K562 (cell line): ENCODE results near the gene GIPC3. TPM values are rescaled to one million over a fixed set of nuclear protein-coding genes. Genes with fewer than 3 reads are reported as not detected.

ENCODE experiments used
- BMI1 ChIP-seq: fragments of 150-350 bp; IDR thresholded peaks from 2 replicates; pipeline ENCODE4 v1.6.1; 2014; ENCODE audit warnings: low read length
- HMGN3 ChIP-seq: IDR thresholded peaks from 2 replicates; pipeline ENCODE4 v1.6.1; 2011; ENCODE audit warnings: borderline replicate concordance, low read depth, mild to moderate bottlenecking, mixed read lengths, low read length; ENCODE audit not compliant: insufficient read length; ENCODE audit errors: extremely low read depth
- HOMEZ ChIP-seq: fragments of 250-450 bp; sonication (Bioruptor Pico); IDR thresholded peaks from 2 replicates; pipeline ENCODE4 v1.4.0; 2020; ENCODE audit warnings: mild to moderate bottlenecking, moderate library complexity
- ID3 ChIP-seq, 2 experiments: fragments of 250-450 bp in 1 of 2; fragments of 450-650 bp in 1 of 2; sonication (Bioruptor Pico) in 1 of 2; IDR thresholded peaks; 2 replicates each; pipeline versions ENCODE4 v1.6.1 to v1.8.0; 2016 to 2021; ENCODE audit warnings: mild to moderate bottlenecking in 2 of 2, moderate library complexity in 2 of 2, missing compliant biosample characterization in 1 of 2, missing genetic modification characterization in 1 of 2
- JUNB ChIP-seq: fragments of 450-650 bp; formaldehyde crosslinking; conservative IDR thresholded peaks from 2 replicates; pipeline ENCODE4 v1.4.0; 2020; ENCODE audit warnings: mild to moderate bottlenecking
- KLF16 ChIP-seq: IDR thresholded peaks from 2 replicates; pipeline ENCODE4 v1.6.1; 2016; ENCODE audit warnings: antibody characterized with exemption
- MCM5 ChIP-seq: fragments of 450-650 bp; IDR thresholded peaks from 2 replicates; pipeline ENCODE4 v1.6.1; 2016; ENCODE audit warnings: low read depth
- MIER1 ChIP-seq: fragments of 450-650 bp; IDR thresholded peaks from 2 replicates; pipeline ENCODE4 v1.6.1; 2016; ENCODE audit warnings: antibody characterized with exemption, mild to moderate bottlenecking, low read depth
- NCOR1 ChIP-seq: fragments of 450-650 bp; IDR thresholded peaks from 2 replicates; pipeline ENCODE4 v1.6.1; 2016; ENCODE audit warnings: mild to moderate bottlenecking, moderate library complexity
- SIN3A ChIP-seq, 2 experiments: fragments of 150-350 bp in 1 of 2; IDR thresholded peaks; 2 replicates each; pipeline ENCODE4 v1.6.1; 2011 to 2016; ENCODE audit warnings: borderline replicate concordance in 2 of 2, low read depth in 2 of 2, low read length in 2 of 2, mild to moderate bottlenecking in 2 of 2, moderate library complexity in 2 of 2; ENCODE audit not compliant: control insufficient read depth in 1 of 2
- ZNF445 ChIP-seq: fragments of 250-450 bp; sonication (Bioruptor Pico); IDR thresholded peaks from 2 replicates; pipeline ENCODE4 v1.4.0; 2020; ENCODE audit warnings: low read depth, mild to moderate bottlenecking, moderate library complexity
- polyA plus RNA-seq, 8 experiments: library from polyadenylated mRNA; depleted of rRNA in 4 of 8; stranded (reverse) in 5 of 8; unstranded in 3 of 8; fragments of >200 nt; fragmentation: Nextera tagmentation in 2 of 8; fragmentation: Illumina TruSeq in 1 of 8; extraction: Ambion mirVana in 2 of 8; extraction: Trizol in 1 of 8; gene quantifications; 2 replicates each; pipeline versions ENCODE4 v1.2.1 to v1.2.3, GENCODE V29; 2011 to 2014; ENCODE audit warnings: inconsistent platforms in 1 of 8, missing spikeins in 1 of 8
- total RNA-seq, 7 experiments: library from RNA; depleted of rRNA in 6 of 7; stranded (reverse); fragments of >200 nt in 6 of 7; fragmentation: Illumina TruSeq in 2 of 7; extraction: Trizol in 2 of 7; gene quantifications; 2 replicates each; pipeline versions ENCODE4 v1.2.1 to v1.2.3, GENCODE V29; 2011 to 2021; ENCODE audit warnings: low replicate concordance in 1 of 7
- TF ChIP-seq, protein P1 (sequence below): fragments of 250-450 bp; sonication (Bioruptor Pico); IDR thresholded peaks from 2 replicates; pipeline ENCODE4 v1.8.0; 2021; ENCODE audit warnings: mild to moderate bottlenecking, moderate library complexity
- TF ChIP-seq, protein P2 (sequence below), 2 experiments: fragments of 450-650 bp in 1 of 2; sonication (generic) in 1 of 2; formaldehyde crosslinking in 1 of 2; IDR thresholded peaks; 2 replicates each; pipeline versions ENCODE4 v1.7.1 to v1.9.0; 2016 to 2022; ENCODE audit warnings: inconsistent platforms in 1 of 2, mild to moderate bottlenecking in 1 of 2, missing genetic modification reagents in 1 of 2

Gene GIPC3
- total and polyA plus RNA-seq, 9 of the 15 experiments (the other 6 are each of a cell fraction or from before 2014, with no cell fraction given) = 0.03 to 3.6 (median 1.5) TPM; not detected in 1

GRCh38 chr19:3612901-3613741 lies 27.8 kb downstream of the GIPC3 start (continued):
- no peak for TF ChIP-seq ID3 (CRISPR knock-in tag; IDR thresholded peaks at IDR 0.05)
- TF ChIP-seq ID3 (tag; IDR thresholded peaks at IDR 0.05) = no peak
- TF ChIP-seq KLF16 = no peak
- TF ChIP-seq HMGN3 = no peak
- TF ChIP-seq ZNF445 = no peak
- TF ChIP-seq, protein P1, sequence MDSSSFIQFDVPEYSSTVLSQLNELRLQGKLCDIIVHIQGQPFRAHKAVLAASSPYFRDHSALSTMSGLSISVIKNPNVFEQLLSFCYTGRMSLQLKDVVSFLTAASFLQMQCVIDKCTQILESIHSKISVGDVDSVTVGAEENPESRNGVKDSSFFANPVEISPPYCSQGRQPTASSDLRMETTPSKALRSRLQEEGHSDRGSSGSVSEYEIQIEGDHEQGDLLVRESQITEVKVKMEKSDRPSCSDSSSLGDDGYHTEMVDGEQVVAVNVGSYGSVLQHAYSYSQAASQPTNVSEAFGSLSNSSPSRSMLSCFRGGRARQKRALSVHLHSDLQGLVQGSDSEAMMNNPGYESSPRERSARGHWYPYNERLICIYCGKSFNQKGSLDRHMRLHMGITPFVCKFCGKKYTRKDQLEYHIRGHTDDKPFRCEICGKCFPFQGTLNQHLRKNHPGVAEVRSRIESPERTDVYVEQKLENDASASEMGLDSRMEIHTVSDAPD (CRISPR knock-in tag) = peak; percentile 20; the same call in 1 of the 2 replicates
- no peak for TF ChIP-seq BMI1
- no peak for TF ChIP-seq MIER1
- TF ChIP-seq JUNB (CRISPR knock-in tag) = no peak
- no peak for TF ChIP-seq MCM5
- TF ChIP-seq, protein P2, sequence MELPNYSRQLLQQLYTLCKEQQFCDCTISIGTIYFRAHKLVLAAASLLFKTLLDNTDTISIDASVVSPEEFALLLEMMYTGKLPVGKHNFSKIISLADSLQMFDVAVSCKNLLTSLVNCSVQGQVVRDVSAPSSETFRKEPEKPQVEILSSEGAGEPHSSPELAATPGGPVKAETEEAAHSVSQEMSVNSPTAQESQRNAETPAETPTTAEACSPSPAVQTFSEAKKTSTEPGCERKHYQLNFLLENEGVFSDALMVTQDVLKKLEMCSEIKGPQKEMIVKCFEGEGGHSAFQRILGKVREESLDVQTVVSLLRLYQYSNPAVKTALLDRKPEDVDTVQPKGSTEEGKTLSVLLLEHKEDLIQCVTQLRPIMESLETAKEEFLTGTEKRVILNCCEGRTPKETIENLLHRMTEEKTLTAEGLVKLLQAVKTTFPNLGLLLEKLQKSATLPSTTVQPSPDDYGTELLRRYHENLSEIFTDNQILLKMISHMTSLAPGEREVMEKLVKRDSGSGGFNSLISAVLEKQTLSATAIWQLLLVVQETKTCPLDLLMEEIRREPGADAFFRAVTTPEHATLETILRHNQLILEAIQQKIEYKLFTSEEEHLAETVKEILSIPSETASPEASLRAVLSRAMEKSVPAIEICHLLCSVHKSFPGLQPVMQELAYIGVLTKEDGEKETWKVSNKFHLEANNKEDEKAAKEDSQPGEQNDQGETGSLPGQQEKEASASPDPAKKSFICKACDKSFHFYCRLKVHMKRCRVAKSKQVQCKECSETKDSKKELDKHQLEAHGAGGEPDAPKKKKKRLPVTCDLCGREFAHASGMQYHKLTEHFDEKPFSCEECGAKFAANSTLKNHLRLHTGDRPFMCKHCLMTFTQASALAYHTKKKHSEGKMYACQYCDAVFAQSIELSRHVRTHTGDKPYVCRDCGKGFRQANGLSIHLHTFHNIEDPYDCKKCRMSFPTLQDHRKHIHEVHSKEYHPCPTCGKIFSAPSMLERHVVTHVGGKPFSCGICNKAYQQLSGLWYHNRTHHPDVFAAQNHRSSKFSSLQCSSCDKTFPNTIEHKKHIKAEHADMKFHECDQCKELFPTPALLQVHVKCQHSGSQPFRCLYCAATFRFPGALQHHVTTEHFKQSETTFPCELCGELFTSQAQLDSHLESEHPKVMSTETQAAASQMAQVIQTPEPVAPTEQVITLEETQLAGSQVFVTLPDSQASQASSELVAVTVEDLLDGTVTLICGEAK (IDR thresholded peaks at IDR 0.05) = no peak
- TF ChIP-seq, protein P2 (CRISPR knock-in tag; IDR thresholded peaks at IDR 0.05) = no peak
- TF ChIP-seq SIN3A (IDR thresholded peaks at IDR 0.05; ENCODE audit: borderline replicate concordance in 2 of 2, control insufficient read depth in 1 of 2, low read depth in 2 of 2, low read length in 2 of 2) = peak in 1 of 2 experiments; percentile 39; a peak in 1 of 4 replicates
- no peak for TF ChIP-seq HOMEZ (CRISPR knock-in tag)
- no peak for TF ChIP-seq NCOR1
